Hematopoietic multipotent progenitor cell (in vitro differentiated cells): ENCODE results near the gene RHBDD3. TPM values are rescaled to one million over a fixed set of nuclear protein-coding genes. Genes with fewer than 3 reads are reported as not detected.

Experiments used
- DNase-seq, 3 donors: peaks; one replicate each; pipeline ENCODE4 v3.0.0-alpha.2; 2011 to 2015; ENCODE audit warnings: low read depth in 2 of 3, low spot score in 2 of 3
- total RNA-seq: library from RNA; depleted of rRNA; stranded (reverse); fragments of >200 nt; gene quantifications from one replicate; pipeline ENCODE4 v1.2.3, GENCODE V29; 2012

Gene RHBDD3
- total RNA-seq, 1 donor: 26.1 TPM

- DNase-seq: peak in 2 of 3 donors; percentile 50 to 54
Observed at GRCh38 chr22:29306835-29307595, 39.2 kb upstream of the RHBDD3 start.

- peak in 2 of 3 donors; percentile 65 to 70 for DNase-seq
Observed at GRCh38 chr22:29306175-29306834, 38.5 kb upstream of the RHBDD3 start, which contains the start of gene GAS2L1. Gene GAS2L1, plus strand, starts transcription at chr22:29306650. Its CDS starts 1,456 bp downstream, at chr22:29308106.

- DNase-seq: no peak
Observed at GRCh38 chr22:29305836-29306174, 38.0 kb upstream of the RHBDD3 start.

GRCh38 chr22:29302681-29303465 lies 35.1 kb upstream of the RHBDD3 start:
- DNase-seq: no peak

- no peak for DNase-seq
Observed at GRCh38 chr22:29302402-29302680, 34.6 kb upstream of the RHBDD3 start.

GRCh38 chr22:29301716-29302401 lies 34.1 kb upstream of the RHBDD3 start:
- no peak for DNase-seq

- no peak for DNase-seq
Observed at GRCh38 chr22:29300807-29301601, 33.2 kb upstream of the RHBDD3 start.

- no peak for DNase-seq
Observed at GRCh38 chr22:29300467-29300806, 32.7 kb upstream of the RHBDD3 start.

GRCh38 chr22:29299136-29299900 lies 31.5 kb upstream of the RHBDD3 start:
- DNase-seq: no peak

GRCh38 chr22:29298641-29299040 lies 30.9 kb upstream of the RHBDD3 start:
- DNase-seq: no peak

GRCh38 chr22:29292379-29292778 lies 24.6 kb upstream of the RHBDD3 start:
- no peak for DNase-seq

- DNase-seq: no peak
Observed at GRCh38 chr22:29291215-29291614, 23.4 kb upstream of the RHBDD3 start.

- no peak for DNase-seq
Observed at GRCh38 chr22:29290061-29290460, 22.3 kb upstream of the RHBDD3 start.

- no peak for DNase-seq
Observed at GRCh38 chr22:29288837-29289236, 21.1 kb upstream of the RHBDD3 start.

- no peak for DNase-seq
Observed at GRCh38 chr22:29284196-29284595, 16.4 kb upstream of the RHBDD3 start.

GRCh38 chr22:29277927-29278326 lies 10.1 kb upstream of the RHBDD3 start:
- DNase-seq: no peak

GRCh38 chr22:29275819-29276565 lies 8.2 kb upstream of the RHBDD3 start:
- no peak for DNase-seq

GRCh38 chr22:29275167-29275566 lies 7.4 kb upstream of the RHBDD3 start:
- DNase-seq: no peak

GRCh38 chr22:29272624-29273023 lies 4.8 kb upstream of the RHBDD3 start:
- no peak for DNase-seq
